HCT116 (cell line): ENCODE results near the gene HOPX. TPM values are rescaled to one million over a fixed set of nuclear protein-coding genes. Genes with fewer than 3 reads are reported as not detected.

Source experiments
- ATAC-seq: fragments of 200-7000 bp; cut with Tn5 transposase; 2 replicates; pipeline ENCODE4 v1.9.1; 2020; ENCODE audit warnings: mild to moderate bottlenecking, moderate library complexity
- BruUV-seq: library from RNA; stranded (reverse); fragments of 400-500 nt; replicated peaks from 2 replicates; lab custom pipeline; 2021; lab: Mats Ljungman, UMichigan
- CTCF ChIA-PET: fragments of 300-600 bp; sonication (Branson Sonifier 250); formaldehyde crosslinking; loops from one replicate; lab custom pipeline; 2021; ENCODE audit warnings: antibody characterized with exemption; lab: Charles Lee
- POLR2A ChIA-PET: fragments of 300-600, 350-600 bp; sonication (Branson Sonifier 250); formaldehyde crosslinking; loops from one replicate; lab custom pipeline; 2021; ENCODE audit warnings: antibody characterized with exemption; lab: Charles Lee
- RAD21 ChIA-PET, 2 experiments: fragments of 300-600 bp; sonication (Branson Sonifier 250); formaldehyde crosslinking; loops; one replicate each; lab custom pipeline; 2023; ENCODE audit warnings: low total read pairs in 2 of 2; ENCODE audit not compliant: uncharacterized antibody in 2 of 2, unreplicated experiment in 2 of 2, low non-redundant PET in 1 of 2; lab: Charles Lee
- DNase-seq: peaks from one replicate; pipeline ENCODE4 v3.0.0-alpha.2; 2010; ENCODE audit warnings: low read depth, low spot score
- H2AFZ ChIP-seq: fragments of 200-600 bp; shearing (Covaris generic), sonication (generic); 2 replicates; pipeline ENCODE4 v1.6.1; 2017; ENCODE audit warnings: low read depth, mixed run types, mixed read lengths, antibody characterized with exemption, low read length; ENCODE audit not compliant: poor library complexity, severe bottlenecking
- H3K27ac ChIP-seq: 2 replicates; pipeline ENCODE4 v1.5.1; 2012; ENCODE audit warnings: low read depth, low read length
- H3K27me3 ChIP-seq: fragments of 200-600 bp; sonication (generic); 2 replicates; pipeline ENCODE4 v1.6.1; 2016; ENCODE audit warnings: mixed run types, low read length, mixed read lengths; ENCODE audit not compliant: insufficient read depth
- H3K36me3 ChIP-seq, 2 experiments: fragments of 200-500 bp in 1 of 2; fragments of 200-600 bp in 1 of 2; sonication (Bioruptor generic) in 1 of 2; sonication (generic) in 1 of 2; 2 replicates each; pipeline versions ENCODE4 v1.5.1 to v1.6.1; 2014 to 2016; ENCODE audit warnings: low read length in 2 of 2, inconsistent platforms in 1 of 2, mixed read lengths in 1 of 2, mixed run types in 1 of 2; ENCODE audit not compliant: insufficient read depth in 2 of 2, control insufficient read depth in 1 of 2
- H3K4me1 ChIP-seq, 2 experiments: fragments of 200-600 bp in 1 of 2; sonication (generic) in 1 of 2; 2 replicates each; pipeline versions ENCODE4 v1.5.1 to v1.6.1; 2012 to 2017; ENCODE audit warnings: low read length in 2 of 2, inconsistent platforms in 1 of 2, mild to moderate bottlenecking in 1 of 2, mixed read lengths in 1 of 2, mixed run types in 1 of 2, moderate library complexity in 1 of 2; ENCODE audit not compliant: insufficient read depth in 2 of 2, control insufficient read depth in 1 of 2
- H3K4me2 ChIP-seq: fragments of 200-600 bp; sonication (generic); 2 replicates; pipeline ENCODE4 v1.6.1; 2017; ENCODE audit warnings: mixed run types, low read length, mixed read lengths
- H3K4me3 ChIP-seq, 2 experiments: fragments of 200-600 bp in 1 of 2; sonication (generic) in 1 of 2; replicated peaks in 1 of 2; 2 replicates each; pipeline ENCODE4 v1.5.1; 2011 to 2016; ENCODE audit warnings: low read length in 2 of 2, control low read depth in 1 of 2, low read depth in 1 of 2, mild to moderate bottlenecking in 1 of 2, mixed read lengths in 1 of 2, mixed run types in 1 of 2
- H3K79me2 ChIP-seq: fragments of 200-600 bp; sonication (generic); 2 replicates; pipeline ENCODE4 v1.6.1; 2017; ENCODE audit warnings: mild to moderate bottlenecking, mixed run types, low read length, moderate library complexity, mixed read lengths; ENCODE audit not compliant: insufficient read depth
- H3K9ac ChIP-seq: fragments of 200-600 bp; sonication (generic); 2 replicates; pipeline ENCODE4 v1.6.1; 2016; ENCODE audit warnings: low read length, mixed read lengths
- H3K9me2 ChIP-seq: fragments of 200-600 bp; sonication (generic), shearing (Covaris generic); 2 replicates; pipeline ENCODE4 v1.6.1; 2017; ENCODE audit warnings: mixed run types, mild to moderate bottlenecking, moderate library complexity; ENCODE audit not compliant: insufficient read depth
- H3K9me3 ChIP-seq, 2 experiments: fragments of 200-500 bp in 1 of 2; fragments of 200-600 bp in 1 of 2; sonication (Bioruptor generic) in 1 of 2; sonication (generic) in 1 of 2; 2 replicates each; pipeline ENCODE4 v1.6.1; 2014 to 2017; ENCODE audit warnings: low read length in 2 of 2, mixed read lengths in 2 of 2, inconsistent platforms in 1 of 2, low read depth in 1 of 2, mild to moderate bottlenecking in 1 of 2, mixed run types in 1 of 2, moderate library complexity in 1 of 2; ENCODE audit not compliant: control insufficient read depth in 1 of 2, insufficient read depth in 1 of 2
- H4K20me1 ChIP-seq: fragments of 200-600 bp; sonication (generic), shearing (Covaris generic); 2 replicates; pipeline ENCODE4 v1.6.1; 2017; ENCODE audit warnings: mixed run types, mild to moderate bottlenecking, moderate library complexity; ENCODE audit not compliant: insufficient read depth
- EGR1 ChIP-seq: IDR thresholded peaks from 2 replicates; pipeline ENCODE4 v1.6.1; 2012; ENCODE audit warnings: low read depth
- SRF ChIP-seq: IDR thresholded peaks from 2 replicates; pipeline ENCODE4 v1.6.1; 2012; ENCODE audit warnings: low read depth
- TCF7L2 ChIP-seq: IDR thresholded peaks from 2 replicates; pipeline ENCODE4 v1.7.0; 2011; ENCODE audit warnings: borderline replicate concordance, inconsistent platforms; ENCODE audit not compliant: insufficient read depth, insufficient read length; ENCODE audit errors: extremely low read depth
- ZFX ChIP-seq: fragments of 450-650 bp; IDR thresholded peaks from 2 replicates; pipeline ENCODE4 v1.6.1; 2017
- intact Hi-C: fragments of 100-400 bp; cut with micrococcal nuclease; formaldehyde crosslinking; loops from 2 replicates; pipeline ENCODE4 v1.10.0; 2022
- total RNA-seq: library from RNA; stranded (reverse); gene quantifications from one replicate; pipeline ENCODE4 v1.2.1, GENCODE V29; 2021; ENCODE audit not compliant: unreplicated experiment
- TF ChIP-seq, protein P1 (sequence below): IDR thresholded peaks from 2 replicates; pipeline ENCODE4 v1.6.1; 2012
- TF ChIP-seq, protein P2 (sequence below): IDR thresholded peaks from 2 replicates; pipeline ENCODE4 v1.6.1; 2012
- TF ChIP-seq, protein P3 (sequence below): IDR thresholded peaks from 2 replicates; pipeline ENCODE4 v1.6.1; 2011; ENCODE audit warnings: mild to moderate bottlenecking, low read length, moderate library complexity; ENCODE audit not compliant: insufficient replicate concordance; ENCODE audit errors: extremely low read depth
- TF ChIP-seq, protein P4 (sequence below): IDR thresholded peaks from 2 replicates; pipeline ENCODE4 v1.6.1; 2012; ENCODE audit warnings: low read depth
- TF ChIP-seq, protein P5 (sequence below), 3 experiments: fragments of 200-600 bp in 1 of 3; sonication (generic) in 1 of 3; IDR thresholded peaks in 2 of 3; conservative IDR thresholded peaks in 1 of 3; 2 replicates each; pipeline ENCODE4 v1.5.1; 2012 to 2017; ENCODE audit warnings: low read depth in 2 of 3, low read length in 2 of 3, antibody characterized with exemption in 1 of 3, borderline replicate concordance in 1 of 3, control low read depth in 1 of 3, mild to moderate bottlenecking in 1 of 3, mixed read lengths in 1 of 3, mixed run types in 1 of 3, moderate library complexity in 1 of 3; ENCODE audit not compliant: insufficient read depth in 1 of 3

HOPX gene
- total RNA-seq, 1 experiment from 2014 or later: 0.42 TPM

DNA sequence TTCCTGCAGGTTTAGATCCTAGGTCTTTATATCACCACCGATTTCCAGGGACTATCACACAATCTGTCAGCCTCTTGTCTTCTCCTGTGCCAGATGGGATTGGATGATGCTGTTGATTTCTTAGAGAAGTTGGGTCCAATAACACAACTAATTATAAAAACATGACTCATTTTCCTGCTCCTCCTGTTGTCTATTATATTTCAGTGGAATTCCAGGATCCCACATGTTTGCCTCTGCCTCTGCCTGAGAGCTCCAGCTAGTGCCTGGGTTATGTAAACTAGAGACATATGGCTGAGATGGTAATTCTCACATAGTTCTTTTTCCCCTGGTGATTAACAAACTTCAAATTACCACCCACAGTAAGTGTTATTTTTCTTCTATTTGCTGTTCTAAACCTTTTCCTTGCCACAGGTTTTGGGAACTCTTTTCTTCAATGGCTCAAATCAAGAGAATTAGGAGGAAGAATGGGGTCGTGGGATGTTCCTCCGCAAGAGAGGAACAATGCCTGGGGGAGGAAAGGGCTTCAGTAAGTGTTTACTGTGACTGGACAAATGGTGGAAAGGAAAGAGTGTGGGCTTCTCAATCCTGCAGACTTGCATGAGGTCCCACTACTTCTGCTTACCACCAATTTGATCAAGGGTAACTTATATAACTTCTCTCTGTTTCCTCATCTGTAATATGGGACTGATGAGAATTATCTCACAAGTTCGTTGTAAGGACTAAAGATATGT is 3.4 kb upstream of the HOPX start:
- H3K36me3 ChIP-seq: no peaks in the 10 kb centered on the region
- BruUV-seq: no TSS peak
- no peaks in the 10 kb centered on the region; the same call in 1 of the 2 replicates for H3K27me3 ChIP-seq
- H2AFZ ChIP-seq: no peak overlapping the region
- ATAC-seq (no peak), DNase-seq (no peak)
- CTCF ChIA-PET: no interaction called here
- H3K79me2 ChIP-seq: no peaks in the 10 kb centered on the region
- no peaks in the 10 kb centered on the region for H4K20me1 ChIP-seq
- POLR2A ChIA-PET: no interaction called here
- intact Hi-C loops: no loop called here
- H3K9ac ChIP-seq: no peak overlapping the region
- H3K4me2 ChIP-seq: no peak overlapping the region
- RAD21 ChIA-PET: no interaction called here
- H3K4me3 ChIP-seq: no peak overlapping the region
- H3K9me3 ChIP-seq: no peaks in the 10 kb centered on the region
- TF ChIP-seq, protein P1, sequence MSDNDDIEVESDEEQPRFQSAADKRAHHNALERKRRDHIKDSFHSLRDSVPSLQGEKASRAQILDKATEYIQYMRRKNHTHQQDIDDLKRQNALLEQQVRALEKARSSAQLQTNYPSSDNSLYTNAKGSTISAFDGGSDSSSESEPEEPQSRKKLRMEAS: no peak
- H3K4me1 ChIP-seq: peaks cover 0 to 3% of the 10 kb centered on the region in 2 experiments; a peak in 1 of 4 replicates
- no peaks in the 10 kb centered on the region for H3K9me2 ChIP-seq
- H3K27ac ChIP-seq: no peak overlapping the region

DNA sequence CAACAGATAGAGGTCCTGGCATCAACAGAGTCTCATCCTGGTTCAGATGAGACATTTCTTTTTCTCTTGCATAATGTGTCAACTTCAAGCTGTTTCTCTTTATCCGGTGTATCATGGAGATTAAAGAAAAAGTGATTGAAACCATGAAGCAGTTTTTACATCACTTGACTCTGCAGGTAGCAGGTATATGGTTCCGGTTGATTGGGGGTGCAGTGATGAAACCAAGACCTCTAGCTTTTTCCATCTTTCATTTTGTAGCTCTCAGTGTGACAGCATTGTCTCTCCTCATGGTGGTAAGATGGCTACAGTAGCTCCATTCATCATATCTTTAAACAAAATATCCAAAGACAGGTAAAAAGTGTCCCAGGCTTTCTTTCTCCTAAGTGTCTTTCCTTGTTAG is 2.4 kb upstream of the HOPX start:
- DNase-seq (no peak), ATAC-seq (no peak)
- ChIA-PET RAD21 (no interaction called here), CTCF (no interaction called here), POLR2A (no interaction called here)
- H3K9me2 ChIP-seq: no peaks in the 10 kb centered on the region
- no peaks in the 10 kb centered on the region; the same call in 1 of the 2 replicates for H3K27me3 ChIP-seq
- H3K9me3 ChIP-seq: no peaks in the 10 kb centered on the region
- no TSS peak for BruUV-seq
- no peaks in the 10 kb centered on the region for H3K36me3 ChIP-seq
- H2AFZ ChIP-seq: no peak overlapping the region
- no peak overlapping the region for H3K4me3 ChIP-seq
- H3K4me2 ChIP-seq: no peak overlapping the region
- H3K9ac ChIP-seq: no peak overlapping the region
- peaks cover 0 to 3% of the 10 kb centered on the region in 2 experiments; a peak in 1 of 4 replicates for H3K4me1 ChIP-seq
- no peaks in the 10 kb centered on the region for H4K20me1 ChIP-seq
- H3K79me2 ChIP-seq: no peaks in the 10 kb centered on the region
- intact Hi-C loops: no loop called here
- no peak overlapping the region for H3K27ac ChIP-seq
- TF ChIP-seq, protein P2, sequence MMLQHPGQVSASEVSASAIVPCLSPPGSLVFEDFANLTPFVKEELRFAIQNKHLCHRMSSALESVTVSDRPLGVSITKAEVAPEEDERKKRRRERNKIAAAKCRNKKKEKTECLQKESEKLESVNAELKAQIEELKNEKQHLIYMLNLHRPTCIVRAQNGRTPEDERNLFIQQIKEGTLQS: no peak
- TF ChIP-seq ZFX (no peak), TCF7L2 (no peak), SRF (no peak), EGR1 (no peak)
- TF ChIP-seq, protein P3, sequence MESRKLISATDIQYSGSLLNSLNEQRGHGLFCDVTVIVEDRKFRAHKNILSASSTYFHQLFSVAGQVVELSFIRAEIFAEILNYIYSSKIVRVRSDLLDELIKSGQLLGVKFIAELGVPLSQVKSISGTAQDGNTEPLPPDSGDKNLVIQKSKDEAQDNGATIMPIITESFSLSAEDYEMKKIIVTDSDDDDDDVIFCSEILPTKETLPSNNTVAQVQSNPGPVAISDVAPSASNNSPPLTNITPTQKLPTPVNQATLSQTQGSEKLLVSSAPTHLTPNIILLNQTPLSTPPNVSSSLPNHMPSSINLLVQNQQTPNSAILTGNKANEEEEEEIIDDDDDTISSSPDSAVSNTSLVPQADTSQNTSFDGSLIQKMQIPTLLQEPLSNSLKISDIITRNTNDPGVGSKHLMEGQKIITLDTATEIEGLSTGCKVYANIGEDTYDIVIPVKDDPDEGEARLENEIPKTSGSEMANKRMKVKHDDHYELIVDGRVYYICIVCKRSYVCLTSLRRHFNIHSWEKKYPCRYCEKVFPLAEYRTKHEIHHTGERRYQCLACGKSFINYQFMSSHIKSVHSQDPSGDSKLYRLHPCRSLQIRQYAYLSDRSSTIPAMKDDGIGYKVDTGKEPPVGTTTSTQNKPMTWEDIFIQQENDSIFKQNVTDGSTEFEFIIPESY: no peak
- TF ChIP-seq, protein P1: no peak
- TF ChIP-seq, protein P4, sequence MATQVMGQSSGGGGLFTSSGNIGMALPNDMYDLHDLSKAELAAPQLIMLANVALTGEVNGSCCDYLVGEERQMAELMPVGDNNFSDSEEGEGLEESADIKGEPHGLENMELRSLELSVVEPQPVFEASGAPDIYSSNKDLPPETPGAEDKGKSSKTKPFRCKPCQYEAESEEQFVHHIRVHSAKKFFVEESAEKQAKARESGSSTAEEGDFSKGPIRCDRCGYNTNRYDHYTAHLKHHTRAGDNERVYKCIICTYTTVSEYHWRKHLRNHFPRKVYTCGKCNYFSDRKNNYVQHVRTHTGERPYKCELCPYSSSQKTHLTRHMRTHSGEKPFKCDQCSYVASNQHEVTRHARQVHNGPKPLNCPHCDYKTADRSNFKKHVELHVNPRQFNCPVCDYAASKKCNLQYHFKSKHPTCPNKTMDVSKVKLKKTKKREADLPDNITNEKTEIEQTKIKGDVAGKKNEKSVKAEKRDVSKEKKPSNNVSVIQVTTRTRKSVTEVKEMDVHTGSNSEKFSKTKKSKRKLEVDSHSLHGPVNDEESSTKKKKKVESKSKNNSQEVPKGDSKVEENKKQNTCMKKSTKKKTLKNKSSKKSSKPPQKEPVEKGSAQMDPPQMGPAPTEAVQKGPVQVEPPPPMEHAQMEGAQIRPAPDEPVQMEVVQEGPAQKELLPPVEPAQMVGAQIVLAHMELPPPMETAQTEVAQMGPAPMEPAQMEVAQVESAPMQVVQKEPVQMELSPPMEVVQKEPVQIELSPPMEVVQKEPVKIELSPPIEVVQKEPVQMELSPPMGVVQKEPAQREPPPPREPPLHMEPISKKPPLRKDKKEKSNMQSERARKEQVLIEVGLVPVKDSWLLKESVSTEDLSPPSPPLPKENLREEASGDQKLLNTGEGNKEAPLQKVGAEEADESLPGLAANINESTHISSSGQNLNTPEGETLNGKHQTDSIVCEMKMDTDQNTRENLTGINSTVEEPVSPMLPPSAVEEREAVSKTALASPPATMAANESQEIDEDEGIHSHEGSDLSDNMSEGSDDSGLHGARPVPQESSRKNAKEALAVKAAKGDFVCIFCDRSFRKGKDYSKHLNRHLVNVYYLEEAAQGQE: no peak
- TF ChIP-seq, protein P5, sequence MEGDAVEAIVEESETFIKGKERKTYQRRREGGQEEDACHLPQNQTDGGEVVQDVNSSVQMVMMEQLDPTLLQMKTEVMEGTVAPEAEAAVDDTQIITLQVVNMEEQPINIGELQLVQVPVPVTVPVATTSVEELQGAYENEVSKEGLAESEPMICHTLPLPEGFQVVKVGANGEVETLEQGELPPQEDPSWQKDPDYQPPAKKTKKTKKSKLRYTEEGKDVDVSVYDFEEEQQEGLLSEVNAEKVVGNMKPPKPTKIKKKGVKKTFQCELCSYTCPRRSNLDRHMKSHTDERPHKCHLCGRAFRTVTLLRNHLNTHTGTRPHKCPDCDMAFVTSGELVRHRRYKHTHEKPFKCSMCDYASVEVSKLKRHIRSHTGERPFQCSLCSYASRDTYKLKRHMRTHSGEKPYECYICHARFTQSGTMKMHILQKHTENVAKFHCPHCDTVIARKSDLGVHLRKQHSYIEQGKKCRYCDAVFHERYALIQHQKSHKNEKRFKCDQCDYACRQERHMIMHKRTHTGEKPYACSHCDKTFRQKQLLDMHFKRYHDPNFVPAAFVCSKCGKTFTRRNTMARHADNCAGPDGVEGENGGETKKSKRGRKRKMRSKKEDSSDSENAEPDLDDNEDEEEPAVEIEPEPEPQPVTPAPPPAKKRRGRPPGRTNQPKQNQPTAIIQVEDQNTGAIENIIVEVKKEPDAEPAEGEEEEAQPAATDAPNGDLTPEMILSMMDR (IDR thresholded peaks at IDR 0.05 in 2 of 3, conservative IDR thresholded peaks at IDR 0.05 in 1 of 3; ENCODE audit: borderline replicate concordance in 1 of 3, insufficient read depth in 1 of 3, low read depth in 2 of 3, low read length in 2 of 3): no peak
